ENCODE measurements around the gene ACSS3.
"Not testable (repeated sequence)": the region's sequence is repeated elsewhere in the genome, so short reads cannot be mapped to it uniquely, and the experiment has no call there.

ACSS3 gene

DNA sequence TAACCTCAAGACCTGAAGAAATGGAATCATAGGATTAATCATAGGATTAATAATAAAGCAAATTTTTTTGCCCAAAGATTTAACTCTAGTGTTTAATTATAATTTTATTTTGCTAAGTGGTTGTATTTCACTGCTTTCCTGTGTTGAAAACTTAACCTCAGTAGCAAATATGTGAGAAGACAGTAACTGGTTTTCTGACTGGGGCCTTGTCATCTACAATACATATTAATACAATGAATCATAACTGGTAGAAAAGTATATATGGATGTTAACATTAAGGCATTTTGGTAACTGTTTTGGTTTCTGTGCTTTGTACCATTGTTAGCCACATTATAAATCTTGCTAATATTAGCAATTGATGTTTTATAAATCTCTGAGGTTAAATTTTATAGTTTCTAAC, 92.2 kb downstream of the ACSS3 start:
- peak; percentile 42 for DNase-seq

DNA sequence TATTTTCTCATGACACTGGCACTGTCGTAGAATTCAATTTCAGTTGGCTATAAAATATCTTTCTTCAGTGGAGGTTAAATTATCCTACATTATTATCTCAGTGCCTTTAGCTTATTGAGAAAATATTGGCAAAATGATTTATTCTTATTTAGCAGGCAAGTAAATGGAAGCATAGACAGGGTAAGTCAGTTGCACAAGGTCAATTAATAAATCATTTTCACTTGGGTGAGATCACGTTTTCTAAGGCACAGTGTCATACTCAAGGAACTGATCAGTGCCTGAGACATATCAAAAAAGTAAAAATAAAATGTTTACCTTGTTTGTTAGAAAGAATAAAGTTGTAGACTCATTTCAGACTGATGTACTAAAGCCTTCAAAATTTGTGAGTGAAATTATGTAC, 95.0 kb downstream of the ACSS3 start:
- DNase-seq: no peak

DNA sequence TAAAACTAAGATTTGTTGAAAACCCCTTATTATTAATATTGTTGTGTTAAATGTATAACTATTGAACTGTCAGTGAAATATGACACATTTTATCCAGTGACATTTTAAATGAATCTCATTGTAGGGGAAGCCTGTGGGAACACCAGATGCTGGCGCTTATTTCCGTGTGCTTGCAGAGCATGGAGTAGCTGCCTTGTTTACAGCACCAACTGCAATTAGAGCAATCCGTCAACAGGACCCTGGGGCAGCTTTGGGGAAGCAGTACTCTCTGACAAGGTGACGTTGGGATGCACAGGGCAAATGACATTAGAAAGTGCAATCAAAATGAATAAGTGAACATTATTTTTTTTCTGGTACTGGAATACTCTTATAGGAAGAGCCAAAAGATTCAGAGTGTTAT, 96.8 kb downstream of the ACSS3 start:
- DNase-seq: no peak

DNA sequence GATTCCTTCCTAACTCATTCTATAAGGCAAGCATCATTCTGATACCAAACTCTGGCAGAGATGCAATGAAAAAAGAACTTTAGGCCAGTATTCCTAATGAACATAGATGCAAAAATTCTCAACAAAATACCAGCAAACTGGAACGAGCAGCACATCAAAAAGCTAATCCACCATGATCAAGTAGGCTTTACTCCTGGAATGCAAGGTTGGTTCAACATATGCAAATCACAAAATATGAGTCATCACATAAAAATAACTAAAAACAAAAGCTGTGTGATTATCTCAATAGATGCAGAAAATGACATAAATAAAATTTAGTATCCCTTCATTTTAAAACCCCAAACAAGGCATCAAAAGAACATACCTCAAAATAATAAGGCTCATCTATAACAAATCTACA, 98.9 kb downstream of the ACSS3 start:
- DNase-seq: no peak

DNA sequence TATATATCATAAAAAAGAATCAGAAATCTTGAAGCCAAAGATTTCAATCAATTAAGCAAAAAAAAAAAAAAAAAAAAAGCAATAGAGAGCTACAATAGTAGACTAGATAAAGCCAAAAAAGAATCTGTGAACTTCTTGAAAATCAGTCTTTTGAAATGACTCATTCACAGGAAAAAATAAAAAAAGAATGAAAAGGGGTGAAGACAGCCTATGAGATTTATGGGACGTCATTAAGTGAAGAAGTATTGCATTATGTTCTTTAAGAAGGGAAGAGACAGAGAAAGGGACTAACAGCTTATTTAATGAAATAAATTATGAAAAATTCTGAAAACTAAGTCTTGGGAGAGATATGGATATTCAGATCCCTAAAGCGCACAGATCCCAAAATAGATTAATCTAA, 103.8 kb downstream of the ACSS3 start:
- no peak for DNase-seq

DNA sequence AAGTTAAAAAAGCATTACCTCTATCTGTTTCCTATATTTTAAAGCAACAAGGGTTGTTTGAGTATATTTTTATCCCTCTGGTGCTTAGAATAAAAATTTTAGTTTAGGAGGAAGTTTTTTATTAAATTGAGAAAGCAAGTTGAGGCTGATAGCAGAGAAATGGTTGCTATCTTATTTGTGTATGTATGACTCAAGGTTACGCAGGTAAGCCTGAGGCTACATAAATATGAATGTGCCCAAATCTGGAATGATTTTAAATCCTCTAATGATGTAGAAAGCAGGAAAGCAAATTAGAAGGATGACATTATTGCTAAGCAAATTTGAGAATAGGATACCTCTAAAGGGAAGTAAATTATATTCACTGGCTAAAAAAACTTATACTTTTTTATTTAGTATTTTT, 109.8 kb downstream of the ACSS3 start:
- no peak for DNase-seq

DNA sequence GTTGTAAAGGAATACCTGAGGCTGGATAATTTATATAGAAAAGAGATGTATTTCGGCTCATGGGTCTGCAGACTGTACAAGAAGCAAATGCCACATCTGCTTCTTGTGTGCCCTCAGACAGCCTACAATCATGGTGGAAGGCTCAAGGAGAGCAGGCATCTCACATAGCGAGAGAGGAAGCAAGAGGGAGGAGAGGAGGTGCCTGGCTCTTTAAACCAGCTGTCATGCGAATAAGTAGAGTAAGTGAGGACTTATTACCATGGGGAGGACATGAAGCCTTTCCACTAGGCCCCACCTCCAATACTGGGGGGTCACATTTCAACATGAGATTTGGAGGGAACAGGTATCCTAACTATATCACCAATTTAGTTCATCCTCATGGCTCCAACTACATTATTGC, 118.7 kb downstream of the ACSS3 start:
- no peak for DNase-seq

DNA sequence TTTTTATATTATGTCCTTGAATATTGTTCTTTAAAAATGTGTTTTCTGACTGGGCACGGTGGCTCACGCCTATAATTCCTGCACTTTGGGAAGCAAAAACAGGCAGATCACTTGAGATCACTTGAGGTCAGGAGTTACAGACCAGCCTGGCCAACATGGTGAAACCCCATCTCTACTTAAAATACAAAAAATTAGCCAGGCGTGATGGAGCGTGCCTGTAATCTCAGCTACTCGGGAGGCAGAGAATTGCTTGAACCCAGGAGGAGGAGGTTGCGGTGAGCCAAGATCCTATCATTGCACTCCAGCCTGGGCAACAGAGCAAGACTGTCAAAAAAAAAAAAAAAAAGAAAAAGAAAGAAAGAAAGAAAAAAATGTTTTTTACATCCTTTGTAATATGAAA, 122.7 kb downstream of the ACSS3 start:
- not testable (repeated sequence) for DNase-seq

DNA sequence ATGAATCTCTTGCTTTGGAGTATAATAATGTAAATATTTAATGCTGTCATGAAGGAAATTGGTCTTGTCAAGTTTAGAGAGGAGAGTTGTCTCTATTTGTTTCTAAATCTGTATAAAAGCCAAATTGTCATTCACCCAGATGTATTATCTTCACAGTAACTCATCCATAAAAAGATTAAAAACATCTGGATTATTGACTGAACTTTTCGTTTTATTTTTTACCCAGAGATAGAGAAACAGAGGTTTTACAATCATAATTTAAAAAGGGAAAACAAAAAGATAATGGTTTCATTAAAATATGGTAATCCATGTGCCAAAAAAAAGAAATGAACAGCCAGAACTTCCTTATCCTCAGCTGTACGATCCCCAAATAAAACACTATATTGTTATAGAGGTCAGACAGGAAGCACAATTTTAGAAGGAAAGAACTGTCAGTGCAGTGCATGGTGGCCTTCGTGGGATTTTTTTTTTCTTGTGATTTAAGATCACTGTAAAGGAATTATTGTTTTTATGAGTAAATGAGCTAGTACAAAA, 125.9 kb downstream of the ACSS3 start:
- no peak for DNase-seq

DNA sequence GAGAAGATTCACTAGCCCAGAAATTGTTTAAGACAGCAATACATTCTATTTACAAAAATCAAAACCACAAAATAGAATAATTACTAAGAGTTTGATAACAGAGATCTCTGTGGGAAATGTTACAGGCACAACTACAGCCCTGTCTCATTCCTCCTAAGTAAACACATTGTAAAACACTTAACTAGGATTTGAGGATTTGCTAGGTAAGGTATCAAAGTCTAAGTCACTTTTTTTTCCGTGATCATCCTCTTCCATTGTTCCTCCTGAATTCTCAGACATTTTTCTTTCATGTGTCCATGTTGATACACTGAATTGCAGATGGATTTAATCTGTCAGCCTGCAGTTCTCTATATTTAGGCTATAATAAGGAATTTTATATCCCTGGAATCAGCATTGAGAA, 127.5 kb downstream of the ACSS3 start:
- no peak for DNase-seq

DNA sequence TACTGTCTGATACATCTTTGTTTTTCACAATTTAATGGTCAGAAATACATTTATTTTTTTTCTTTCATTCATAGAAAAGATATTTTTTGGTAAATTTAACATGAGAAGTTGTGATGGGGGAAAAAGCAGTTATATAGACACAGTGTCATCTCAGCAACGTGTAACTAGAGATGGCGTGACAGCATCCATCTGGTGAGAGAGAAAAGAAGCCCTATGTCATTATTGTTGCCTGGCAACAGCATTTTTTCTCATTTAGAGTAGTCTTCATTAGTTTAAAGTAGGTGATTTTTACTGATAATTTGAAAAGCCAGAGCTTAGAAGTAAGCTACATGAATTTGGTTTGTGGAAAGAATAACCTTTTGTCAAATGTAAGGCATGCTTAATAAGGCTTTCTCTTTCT, 128.6 kb downstream of the ACSS3 start:
- no peak for DNase-seq

DNA sequence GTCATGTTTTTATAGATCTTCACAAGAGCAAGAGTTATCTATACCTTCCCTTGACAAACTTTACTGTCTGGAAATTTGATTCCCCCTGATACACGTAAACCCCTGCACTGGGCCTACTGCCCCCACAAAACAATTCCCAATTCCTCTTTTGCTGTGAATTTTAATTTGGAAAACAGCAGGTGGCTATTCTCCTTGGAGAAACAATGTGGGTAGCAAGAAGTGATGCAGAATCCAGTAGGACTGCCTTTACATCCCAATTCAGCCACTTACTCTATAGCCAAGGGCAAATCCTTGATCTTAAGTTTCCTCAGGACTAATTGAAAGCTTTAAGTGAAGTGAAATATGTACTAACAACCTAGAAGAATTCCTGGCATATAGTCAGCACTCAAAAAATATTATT, 129.3 kb downstream of the ACSS3 start:
- no peak for DNase-seq

DNA sequence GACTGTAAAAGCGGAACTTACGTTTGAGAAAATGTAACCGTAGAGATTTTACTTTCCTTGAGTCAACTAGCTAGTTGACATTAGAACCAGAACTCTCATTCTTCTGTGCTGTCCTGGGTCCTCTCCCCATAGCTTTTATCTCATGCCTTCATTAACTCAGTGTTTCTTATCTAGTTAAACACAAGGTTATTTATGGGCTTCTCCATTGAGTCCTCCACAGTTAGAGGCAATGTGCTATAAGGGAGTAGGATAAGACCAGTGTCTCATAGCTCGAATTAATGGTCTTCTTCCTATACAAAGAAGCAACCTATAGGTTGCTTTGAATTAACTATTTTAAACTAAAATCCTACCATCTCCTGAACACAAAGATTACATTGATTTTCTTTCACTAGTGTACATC, 129.8 kb downstream of the ACSS3 start:
- no peak for DNase-seq

DNA sequence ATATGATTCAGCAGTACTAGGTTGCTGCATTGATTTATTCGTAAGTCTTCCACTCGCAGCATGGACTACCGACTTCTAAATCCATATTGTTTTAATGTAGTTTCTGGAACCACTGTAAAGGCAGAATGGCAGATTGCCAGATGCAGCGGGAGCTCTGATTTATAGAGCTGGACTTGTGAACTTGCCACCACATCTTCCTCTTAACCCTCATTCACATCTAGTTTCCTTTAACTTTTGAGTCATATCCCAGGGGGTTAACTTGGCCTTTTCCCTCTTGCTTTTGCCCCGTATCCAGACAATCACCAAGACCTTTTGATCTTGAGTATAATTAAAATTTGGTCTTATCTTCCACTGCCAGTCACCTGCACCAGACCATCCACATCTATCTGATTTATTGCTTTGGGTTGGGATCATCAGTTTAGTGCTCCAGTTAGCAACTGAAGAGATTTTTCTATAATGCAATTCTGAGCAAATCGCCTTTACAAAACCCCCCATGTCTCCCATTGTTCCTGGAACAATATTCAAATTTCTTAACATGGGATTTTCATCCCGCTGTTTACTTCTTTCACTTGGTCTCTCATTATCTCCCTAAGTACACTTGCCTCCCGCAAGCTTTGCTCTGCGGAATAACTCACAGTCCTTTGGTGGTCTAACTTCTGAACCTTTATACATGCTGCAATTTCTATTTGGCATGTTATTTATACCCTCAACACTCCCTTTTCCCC, 130.5 kb downstream of the ACSS3 start:
- no peak for DNase-seq

DNA sequence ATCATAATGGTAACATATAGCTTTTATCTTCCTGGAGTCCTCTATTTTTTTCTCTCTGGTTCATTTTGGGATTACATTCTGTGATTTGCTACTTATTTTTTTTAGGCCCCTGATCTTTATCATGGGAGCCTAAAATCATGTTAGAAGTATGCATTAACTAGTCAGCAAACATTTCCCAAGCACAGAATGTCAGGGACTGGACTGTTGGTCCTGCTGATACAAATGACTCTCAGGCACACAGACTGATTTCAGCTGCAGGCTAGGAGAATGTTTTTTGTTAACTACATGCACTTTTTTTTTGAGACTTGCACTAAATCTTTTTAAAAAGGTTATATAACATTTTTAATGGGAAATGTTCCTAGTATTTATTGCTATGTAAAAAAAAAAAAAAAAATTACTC, 131.1 kb downstream of the ACSS3 start:
- DNase-seq: no peak

DNA sequence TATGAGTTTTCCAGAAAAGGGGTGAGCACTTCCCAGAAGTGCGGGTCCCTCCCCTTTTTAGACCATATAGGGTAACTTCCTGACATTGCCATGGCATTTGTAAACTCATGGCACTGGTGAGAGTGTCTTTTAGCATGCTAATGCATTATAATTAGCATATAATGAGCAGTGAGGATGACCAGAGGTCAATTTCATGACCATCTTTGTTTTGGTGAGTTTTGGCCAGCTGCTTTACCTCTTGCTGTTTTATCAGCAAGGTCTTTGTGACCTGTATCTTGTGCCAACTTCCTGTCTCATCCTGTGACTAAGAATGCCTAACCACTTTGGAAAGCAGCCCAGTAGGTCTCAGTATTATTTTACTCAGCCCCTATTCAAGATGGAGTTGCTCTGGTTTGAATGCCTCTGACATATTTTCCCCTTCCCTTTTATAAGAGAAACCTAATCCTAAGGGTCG, 131.9 kb downstream of the ACSS3 start:
- DNase-seq: peak; percentile 67

DNA sequence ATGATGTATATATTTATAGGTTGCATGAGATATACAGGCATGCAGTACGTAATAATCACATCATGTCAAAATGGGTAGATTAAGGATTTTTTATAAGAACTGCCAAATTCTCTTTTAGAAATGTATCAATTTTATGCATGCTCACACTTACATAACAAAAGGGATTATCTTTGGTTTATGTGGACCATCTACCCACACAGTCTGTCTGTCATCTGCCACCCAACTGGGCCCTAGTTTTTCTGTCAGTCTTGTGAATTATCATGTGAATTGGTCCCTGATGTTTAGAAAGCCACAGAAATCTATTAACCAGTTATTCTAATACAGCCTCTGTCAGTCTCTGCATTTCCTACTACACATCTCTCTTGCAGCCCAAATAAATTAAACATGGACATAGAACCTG, 133.4 kb downstream of the ACSS3 start:
- no peak for DNase-seq

DNA sequence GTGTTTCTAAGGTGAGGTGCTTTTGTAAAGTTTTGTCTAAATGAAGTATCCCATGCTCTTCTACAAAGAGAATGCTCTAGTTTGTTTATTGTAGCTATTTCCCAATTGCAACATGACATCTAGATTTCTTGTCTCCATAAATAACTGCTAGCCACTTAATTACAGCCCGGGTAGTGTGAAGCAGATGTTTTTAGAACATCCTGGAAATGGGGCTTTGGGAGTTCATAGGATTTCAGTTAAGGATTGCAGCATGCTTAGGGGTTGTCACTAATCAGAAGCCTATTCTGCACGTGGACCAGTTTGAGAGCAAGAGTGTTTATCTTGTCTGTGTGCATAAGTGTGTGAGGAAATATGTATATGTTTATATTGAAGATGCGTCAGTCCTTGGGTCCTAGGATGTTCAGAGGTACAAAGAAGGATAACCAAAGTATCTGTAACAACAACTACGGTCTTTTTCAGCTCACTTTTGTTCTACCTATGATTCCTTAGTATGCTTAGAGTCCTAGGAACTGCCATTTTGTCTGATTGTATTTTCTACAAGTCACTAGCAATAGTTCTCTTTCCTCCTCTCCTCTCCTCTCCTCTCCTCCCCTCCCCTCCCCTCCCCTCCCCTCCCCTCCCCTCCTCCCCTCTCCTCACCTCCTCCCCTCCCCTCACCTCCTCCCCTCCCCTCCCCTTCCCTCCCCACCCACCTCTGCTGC, 135.3 kb downstream of the ACSS3 start:
- peak; percentile 22 for DNase-seq

DNA sequence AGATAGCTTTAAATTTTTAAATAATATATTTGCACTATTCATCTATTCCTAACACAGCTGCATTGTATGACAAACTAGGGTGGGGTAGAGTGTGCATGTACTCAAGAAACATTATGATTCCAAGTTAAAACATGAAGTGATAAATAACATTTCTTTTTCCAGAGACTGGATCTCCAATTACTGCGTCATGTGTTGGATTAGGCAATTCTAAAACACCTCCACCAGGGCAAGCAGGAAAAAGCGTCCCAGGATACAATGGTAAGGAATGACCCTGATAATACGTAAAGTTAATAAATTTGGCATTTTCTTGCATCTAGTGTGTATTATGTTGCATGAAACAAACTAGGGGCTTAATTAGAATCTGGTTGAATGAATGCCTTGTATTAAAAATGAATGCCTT, 138.9 kb downstream of the ACSS3 start:
- no peak for DNase-seq

DNA sequence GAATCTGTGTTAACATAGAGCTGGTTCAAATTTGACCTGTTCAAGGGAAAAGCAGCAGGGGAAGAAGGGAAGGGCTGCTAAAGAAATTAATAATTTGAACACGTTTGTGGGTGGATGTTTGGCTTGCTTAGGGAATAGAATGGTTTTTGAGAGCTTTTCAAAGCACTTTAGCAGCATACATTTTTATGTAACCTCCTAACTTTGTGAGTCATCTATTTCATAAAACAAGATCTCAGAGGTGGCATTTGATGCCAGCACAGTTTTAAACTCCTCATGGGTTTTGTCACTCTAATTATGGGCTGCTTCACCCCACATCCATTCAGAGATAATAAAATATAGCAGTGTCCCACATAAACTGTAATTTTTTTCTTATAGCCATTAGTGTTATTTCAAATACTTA, 143.8 kb downstream of the ACSS3 start:
- DNase-seq: no peak

DNA sequence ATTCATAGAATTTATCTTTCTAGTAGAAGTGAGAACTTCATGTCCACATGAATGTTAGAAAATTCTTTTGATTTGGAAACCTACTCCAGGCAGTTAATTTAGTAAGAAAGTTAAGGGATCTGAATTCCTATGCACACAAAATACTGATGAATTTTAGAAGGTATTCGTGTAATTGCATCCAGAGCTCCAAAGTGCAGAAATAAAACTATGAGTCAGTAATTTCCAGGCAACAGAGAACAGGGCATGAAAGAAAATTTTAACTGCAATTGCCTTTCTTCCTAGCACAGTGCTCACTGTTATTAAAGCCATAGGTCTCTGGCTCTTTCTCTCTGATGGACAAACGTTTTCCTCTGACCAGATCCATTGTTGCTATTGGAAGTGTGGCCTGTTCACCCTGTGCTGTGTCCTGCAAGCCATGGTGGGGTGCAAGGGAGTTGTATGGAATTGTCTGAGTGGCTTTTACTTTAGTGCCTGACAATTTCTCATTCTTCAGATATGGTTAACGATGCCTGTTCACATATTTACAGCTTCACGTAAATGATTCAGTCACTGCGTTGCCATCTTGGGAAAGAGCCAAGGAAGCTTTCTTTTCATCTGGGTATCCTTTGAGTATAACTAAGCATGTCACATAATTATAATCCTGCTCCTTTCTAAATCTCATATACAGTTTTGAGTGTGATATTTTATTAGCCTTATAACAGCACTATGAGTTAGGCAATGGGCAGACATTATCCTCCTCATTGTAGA, 145.1 kb downstream of the ACSS3 start:
- no peak for DNase-seq

DNA sequence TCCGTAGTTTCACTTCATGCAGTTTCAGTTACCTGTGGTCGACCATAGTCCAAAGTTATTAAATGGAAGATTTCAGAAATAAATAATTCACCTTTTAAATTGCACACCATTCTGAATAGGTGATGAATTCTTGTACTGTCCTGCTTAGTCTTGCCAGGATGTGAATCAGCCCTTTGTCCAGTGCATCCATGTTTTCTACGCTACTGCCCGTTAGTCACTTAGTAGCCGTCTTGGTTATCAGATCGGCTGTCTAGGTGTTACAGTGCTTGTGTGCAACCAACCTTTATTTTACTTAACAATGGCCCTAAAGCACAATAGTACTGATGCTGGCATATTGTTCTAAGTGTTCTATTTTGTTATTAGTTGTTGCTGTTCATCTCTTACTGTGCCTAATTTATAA, 146.7 kb downstream of the ACSS3 start:
- no peak for DNase-seq

DNA sequence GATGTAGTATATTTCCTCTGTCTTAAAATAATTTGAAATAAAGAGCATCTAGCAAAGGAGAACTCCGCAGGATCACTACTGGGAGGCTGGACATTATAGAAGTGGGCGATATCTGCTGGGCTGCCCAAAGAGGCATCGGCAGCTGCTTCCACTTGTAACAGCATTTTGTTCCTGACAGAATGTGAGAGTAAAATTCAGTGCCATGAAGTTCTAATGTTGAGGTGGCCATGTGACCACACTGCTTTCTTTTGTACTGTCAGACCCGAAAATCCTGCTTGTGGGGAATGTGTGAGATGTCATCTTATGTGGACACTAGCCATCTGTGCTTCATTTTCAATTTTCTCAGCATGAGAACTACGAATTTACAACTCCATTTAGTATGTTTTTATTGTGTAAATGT, 151.9 kb downstream of the ACSS3 start:
- no peak for DNase-seq

All from HCEC 1CT (cell line).